ENCODE results near the gene TRPM5.

Gene TRPM5

DNA sequence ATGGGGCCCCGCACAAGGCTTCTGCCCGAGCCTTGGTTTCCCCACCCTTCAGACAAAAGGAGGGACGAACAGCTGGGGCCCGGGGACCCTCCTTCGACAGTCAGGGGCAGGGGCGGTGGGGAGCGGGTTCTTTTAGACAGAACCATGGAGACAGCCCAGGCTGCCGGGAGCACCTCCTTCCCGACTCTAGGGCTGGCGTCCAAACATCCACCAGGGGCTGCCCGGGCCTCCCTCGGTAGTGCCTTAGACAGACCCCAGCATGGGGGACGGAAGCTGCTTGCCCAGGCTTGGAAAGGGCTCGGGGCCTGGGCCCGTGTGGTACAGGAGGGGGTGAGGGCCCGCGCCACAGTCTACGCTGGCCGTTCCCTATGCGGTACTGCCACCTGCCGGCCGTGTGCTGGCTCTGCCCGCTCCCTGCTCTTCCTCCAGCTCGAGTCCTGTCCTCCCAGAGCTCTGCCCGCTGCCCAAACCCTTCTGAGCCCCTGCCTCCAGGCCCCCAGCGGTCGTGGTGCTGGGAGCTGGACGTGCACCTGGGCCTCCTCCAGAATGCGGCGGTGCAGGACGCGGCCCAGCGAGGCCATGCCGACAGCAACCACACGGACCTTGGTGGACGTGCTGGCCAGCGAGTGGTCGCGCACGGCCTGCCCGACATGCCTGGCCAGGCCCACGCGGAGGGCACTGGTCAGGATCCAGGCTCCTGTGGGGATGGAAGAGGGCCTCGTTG lies 23.6 kb downstream of the TRPM5 start:
- TF ChIP-seq, protein P1, sequence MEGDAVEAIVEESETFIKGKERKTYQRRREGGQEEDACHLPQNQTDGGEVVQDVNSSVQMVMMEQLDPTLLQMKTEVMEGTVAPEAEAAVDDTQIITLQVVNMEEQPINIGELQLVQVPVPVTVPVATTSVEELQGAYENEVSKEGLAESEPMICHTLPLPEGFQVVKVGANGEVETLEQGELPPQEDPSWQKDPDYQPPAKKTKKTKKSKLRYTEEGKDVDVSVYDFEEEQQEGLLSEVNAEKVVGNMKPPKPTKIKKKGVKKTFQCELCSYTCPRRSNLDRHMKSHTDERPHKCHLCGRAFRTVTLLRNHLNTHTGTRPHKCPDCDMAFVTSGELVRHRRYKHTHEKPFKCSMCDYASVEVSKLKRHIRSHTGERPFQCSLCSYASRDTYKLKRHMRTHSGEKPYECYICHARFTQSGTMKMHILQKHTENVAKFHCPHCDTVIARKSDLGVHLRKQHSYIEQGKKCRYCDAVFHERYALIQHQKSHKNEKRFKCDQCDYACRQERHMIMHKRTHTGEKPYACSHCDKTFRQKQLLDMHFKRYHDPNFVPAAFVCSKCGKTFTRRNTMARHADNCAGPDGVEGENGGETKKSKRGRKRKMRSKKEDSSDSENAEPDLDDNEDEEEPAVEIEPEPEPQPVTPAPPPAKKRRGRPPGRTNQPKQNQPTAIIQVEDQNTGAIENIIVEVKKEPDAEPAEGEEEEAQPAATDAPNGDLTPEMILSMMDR (IDR thresholded peaks at IDR 0.05; ENCODE audit: low read depth, low read length) = peak; percentile 92
- H3K4me3 ChIP-seq (ENCODE audit: low read depth, low read length) = no peak overlapping the region

DNA sequence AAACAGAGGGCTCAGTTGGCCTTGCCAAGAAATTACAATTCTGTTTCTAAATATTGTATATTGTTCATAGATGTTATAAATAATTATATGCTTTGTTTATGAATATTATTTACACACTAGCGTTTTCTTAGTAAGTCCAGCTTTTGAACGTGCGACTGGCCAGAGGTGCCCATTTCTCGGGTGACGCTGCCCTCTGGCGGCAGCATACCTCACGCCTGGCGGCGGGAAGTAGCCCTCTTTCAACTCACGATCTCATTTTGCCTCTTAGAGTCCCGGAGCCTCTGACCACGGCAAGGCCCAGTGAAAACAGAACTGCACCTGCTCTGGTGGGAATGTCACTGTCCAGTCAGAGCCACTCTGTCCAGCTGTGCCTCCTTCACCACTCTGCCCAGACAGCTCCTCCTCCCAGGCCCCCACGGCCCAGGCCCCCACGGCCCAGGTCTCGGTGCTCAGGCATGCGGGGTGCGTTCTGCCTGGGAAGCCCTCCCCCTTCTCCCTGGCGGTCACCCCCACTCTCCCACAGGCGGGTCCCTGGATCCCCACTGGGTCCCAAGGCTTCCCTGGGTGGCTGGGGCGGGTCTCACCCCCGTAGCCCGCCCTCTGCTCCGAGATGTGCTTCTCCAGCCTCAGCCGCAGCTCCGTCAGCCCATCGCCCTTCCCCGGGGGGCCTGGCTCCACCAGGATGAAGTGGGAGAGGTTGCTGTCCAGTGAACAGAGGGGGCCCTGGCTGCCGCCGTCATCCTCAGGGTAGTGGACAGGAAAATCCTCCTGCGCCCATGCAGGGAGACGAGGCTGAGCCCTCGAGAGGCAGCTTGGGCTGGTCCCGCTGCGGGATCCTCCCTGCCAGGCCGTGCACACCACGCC lies 24.4 kb downstream of the TRPM5 start:
- TF ChIP-seq, protein P1 (IDR thresholded peaks at IDR 0.05; ENCODE audit: low read depth, low read length) = peak; percentile 81
- H3K4me3 ChIP-seq (ENCODE audit: low read depth, low read length) = no peak overlapping the region

GRCh38 chr11:2418693-2419360 lies 25.5 kb downstream of the TRPM5 start:
- TF ChIP-seq, protein P1 (IDR thresholded peaks at IDR 0.05; ENCODE audit: low read depth, low read length) = no peak
- no peak overlapping the region for H3K4me3 ChIP-seq (ENCODE audit: low read depth, low read length)

GRCh38 chr11:2417856-2418692 lies 26.2 kb downstream of the TRPM5 start:
- no peak overlapping the region for H3K4me3 ChIP-seq (ENCODE audit: low read depth, low read length)

DNA sequence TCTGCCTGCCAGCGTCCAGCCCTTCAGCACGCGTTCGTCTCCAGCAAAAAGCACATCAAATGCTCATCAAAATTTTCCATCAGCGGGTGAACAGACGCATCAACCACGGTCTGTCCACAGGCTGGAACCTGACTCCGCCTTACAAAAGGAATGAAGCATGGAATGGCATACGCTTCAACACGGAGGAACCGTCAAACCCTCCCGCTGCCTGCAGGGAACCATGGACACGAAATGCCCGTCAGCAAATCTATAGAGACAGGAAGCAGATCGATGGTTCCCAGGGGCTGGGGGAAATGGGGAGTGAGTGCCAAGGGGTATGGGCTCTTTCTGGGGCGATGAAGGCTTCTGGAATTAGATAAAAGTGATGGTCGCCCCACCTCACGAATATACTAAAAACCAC lies 27.5 kb downstream of the TRPM5 start:
- TF ChIP-seq, protein P1 (IDR thresholded peaks at IDR 0.05; ENCODE audit: low read depth, low read length) = no peak
- H3K4me3 ChIP-seq (ENCODE audit: low read depth, low read length) = no peak overlapping the region

More at GRCh38 chr11:2417856-2418692, 26.2 kb downstream of the TRPM5 start:
- TF ChIP-seq, protein P1 (IDR thresholded peaks at IDR 0.05; ENCODE audit: low read depth, low read length) = no peak

GRCh38 chr11:2415601-2416380 lies 28.5 kb downstream of the TRPM5 start:
- H3K4me3 ChIP-seq (ENCODE audit: low read depth, low read length) = no peak overlapping the region
- TF ChIP-seq, protein P1 (IDR thresholded peaks at IDR 0.05; ENCODE audit: low read depth, low read length) = no peak
